Liver (tissue), 9 donors: ENCODE results near the gene ARHGAP35. TPM values are rescaled to one million over a fixed set of nuclear protein-coding genes. Genes with fewer than 3 reads are reported as not detected.
A peak's percentile ranks its signal among the peaks of the same experiment; 100 is the strongest.

ENCODE experiments used
- DNase-seq: peaks from one replicate; pipeline ENCODE4 v3.0.0-alpha.2; 2017; ENCODE audit warnings: low spot score
- H3K27ac ChIP-seq, 2 donors: one replicate each; pipeline ENCODE4 v1.7.0; 2013; ENCODE audit warnings: inconsistent platforms in 2 of 2, low read length in 2 of 2, control low read depth in 1 of 2, low read depth in 1 of 2, mild to moderate bottlenecking in 1 of 2
- H3K27me3 ChIP-seq, 4 donors: one replicate each; pipeline versions ENCODE4 v1.6.1 to v1.7.0; 2013; ENCODE audit warnings: low read length in 3 of 4, inconsistent platforms in 1 of 4, mild to moderate bottlenecking in 1 of 4, moderate library complexity in 1 of 4; ENCODE audit not compliant: control insufficient read depth in 4 of 4, insufficient read depth in 4 of 4
- H3K36me3 ChIP-seq, 4 donors: one replicate each; pipeline versions ENCODE4 v1.6.1 to v1.7.0; 2013; ENCODE audit warnings: low read length in 3 of 4, mild to moderate bottlenecking in 3 of 4, low read depth in 1 of 4, moderate library complexity in 1 of 4; ENCODE audit not compliant: control insufficient read depth in 4 of 4, insufficient read depth in 3 of 4
- H3K4me1 ChIP-seq, 4 donors: one replicate each; pipeline versions ENCODE4 v1.6.1 to v1.7.0; 2013; ENCODE audit warnings: low read length in 3 of 4, mild to moderate bottlenecking in 3 of 4, moderate library complexity in 1 of 4; ENCODE audit not compliant: control insufficient read depth in 4 of 4, insufficient read depth in 4 of 4
- H3K4me3 ChIP-seq, 3 donors: one replicate each; pipeline versions ENCODE4 v1.6.1 to v1.7.0; 2013; ENCODE audit warnings: low read length in 3 of 3, control low read depth in 1 of 3, low read depth in 1 of 3, mild to moderate bottlenecking in 1 of 3
- H3K9ac ChIP-seq, 2 donors: one replicate each; pipeline ENCODE4 v1.7.0; 2013; ENCODE audit warnings: low read length in 2 of 2, mild to moderate bottlenecking in 2 of 2, moderate library complexity in 2 of 2, control low read depth in 1 of 2, low read depth in 1 of 2
- H3K9me3 ChIP-seq, 4 donors: one replicate each; pipeline versions ENCODE4 v1.6.1 to v1.7.0; 2013; ENCODE audit warnings: low read length in 3 of 4; ENCODE audit not compliant: control insufficient read depth in 4 of 4
- ATF3 ChIP-seq: IDR thresholded peaks from 2 replicates; pipeline ENCODE4 v1.6.1; 2016; ENCODE audit warnings: antibody characterized with exemption
- CTCF ChIP-seq: fragments of 150-350 bp; IDR thresholded peaks from 2 replicates; pipeline ENCODE4 v1.5.1; 2017; ENCODE audit warnings: improper control_type of control experiment, low read depth, low read length; ENCODE audit not compliant: missing input control
- EGR1 ChIP-seq, 2 donors: IDR thresholded peaks; 2 replicates each; pipeline ENCODE4 v1.6.1; 2016 to 2018; ENCODE audit warnings: antibody characterized with exemption in 2 of 2, low read depth in 2 of 2
- FOXA2 ChIP-seq: IDR thresholded peaks from 2 replicates; pipeline ENCODE4 v1.6.1; 2016; ENCODE audit warnings: antibody characterized with exemption
- GABPA ChIP-seq, 2 donors: IDR thresholded peaks in 1 of 2; conservative IDR thresholded peaks in 1 of 2; 2 replicates each; pipeline ENCODE4 v1.6.1; 2016; ENCODE audit warnings: antibody characterized with exemption in 2 of 2, mild to moderate bottlenecking in 1 of 2, moderate library complexity in 1 of 2
- HNF4A ChIP-seq, 2 donors: conservative IDR thresholded peaks; 2 replicates each; pipeline ENCODE4 v1.6.1; 2016; ENCODE audit warnings: antibody characterized with exemption in 2 of 2, mild to moderate bottlenecking in 2 of 2
- HNF4G ChIP-seq: IDR thresholded peaks from 2 replicates; pipeline ENCODE4 v1.6.1; 2016; ENCODE audit warnings: antibody characterized with exemption
- JUND ChIP-seq, 2 donors: IDR thresholded peaks; 2 replicates each; pipeline ENCODE4 v1.6.1; 2016; ENCODE audit warnings: antibody characterized with exemption in 2 of 2
- MAX ChIP-seq: IDR thresholded peaks from 2 replicates; pipeline ENCODE4 v1.6.1; 2016; ENCODE audit warnings: antibody characterized with exemption
- NR2F2 ChIP-seq: IDR thresholded peaks from 2 replicates; pipeline ENCODE4 v1.6.1; 2016; ENCODE audit warnings: antibody characterized with exemption
- RAD21 ChIP-seq, 2 donors: IDR thresholded peaks; 2 replicates each; pipeline ENCODE4 v1.6.1; 2016; ENCODE audit warnings: antibody characterized with exemption in 2 of 2, mild to moderate bottlenecking in 2 of 2
- RXRA ChIP-seq, 2 donors: IDR thresholded peaks; 2 replicates each; pipeline ENCODE4 v1.6.1; 2017 to 2018; ENCODE audit warnings: antibody characterized with exemption in 2 of 2, mild to moderate bottlenecking in 1 of 2
- SP1 ChIP-seq: IDR thresholded peaks from 2 replicates; pipeline ENCODE4 v1.6.1; 2018; ENCODE audit warnings: antibody characterized with exemption, mild to moderate bottlenecking
- TAF1 ChIP-seq: conservative IDR thresholded peaks from 2 replicates; pipeline ENCODE4 v1.6.1; 2016; ENCODE audit warnings: antibody characterized with exemption, mild to moderate bottlenecking
- YY1 ChIP-seq: IDR thresholded peaks from 2 replicates; pipeline ENCODE4 v1.6.1; 2016; ENCODE audit warnings: antibody characterized with exemption, mild to moderate bottlenecking
- ZBTB33 ChIP-seq: IDR thresholded peaks from 2 replicates; pipeline ENCODE4 v1.6.1; 2016; ENCODE audit warnings: antibody characterized with exemption
- WGBS: extraction: QIAGEN DNeasy Blood & Tissue Kit; methylation state at CpG from one replicate; pipeline ENCODE4 v1.1.7; 2013; 5-methylcytosine and 5-hydroxymethylcytosine counted together
- polyA plus RNA-seq, 2 donors: library from polyadenylated mRNA; stranded (reverse) in 1 of 2; unstranded in 1 of 2; fragments of 200-250 nt in 1 of 2; fragments of >200 nt in 1 of 2; fragmentation: Nextera tagmentation in 1 of 2; extraction: Ambion mirVana in 1 of 2; gene quantifications; one replicate each; pipeline versions ENCODE4 v1.2.1 to v1.2.3, GENCODE V29; 2013 to 2015
- total RNA-seq, 2 donors: library from RNA; depleted of rRNA; stranded (reverse); fragments of >200 nt; gene quantifications; one replicate each; pipeline ENCODE4 v1.2.3, GENCODE V29; 2014
- donor health status: healthy.
- donor health status: healthy.
- donor health status: healthy.
- donor health status: healthy.
- donor health status: healthy.

The ARHGAP35 gene
- 10 to 100 TPM; 26.3 to 49.2 TPM for total RNA-seq
- polyA plus RNA-seq = 10 to 100 TPM; 15.5 to 17.2 TPM

- Histone ChIP-seq H3K36me3 (no peaks in the 10 kb centered on the region), H3K27me3 (no peaks in the 10 kb centered on the region), H3K9ac (peak within 1 kb of the TSS; percentile 89 to 95), H3K4me3 (peak within 1 kb of the TSS; percentile 73 to 81 (median 73)), H3K9me3 (no peaks in the 10 kb centered on the region), H3K27ac (peak within 1 kb of the TSS; percentile 99 to 100), H3K4me1 (peaks cover 15 to 65% (median 46%) of the 10 kb centered on the region in 4 donors)
- peak in 1 of 2 donors; percentile 12 for TF ChIP-seq HNF4A (conservative IDR thresholded peaks at IDR 0.05)
- no peak for TF ChIP-seq YY1
- DNase-seq = peak; percentile 82
- under 1% methylated on average over 85 of the region's 91 CpGs for WGBS
These were observed at the start of gene ARHGAP35 for GRCh38 chr19:46860846-46861690. TSS of gene ARHGAP35 (plus strand) at chr19:46860997. CDS start at chr19:46918676, 57,679 bp downstream.

GRCh38 chr19:46812977-46813838 lies 47.6 kb upstream of the ARHGAP35 start:
- 75% methylated on average over 24 of the region's 24 CpGs for WGBS
- DNase-seq = no peak

GRCh38 chr19:46813839-46814358 lies 46.9 kb upstream of the ARHGAP35 start:
- H3K9me3 ChIP-seq = no peaks in the 10 kb centered on the region
- H3K36me3 ChIP-seq = no peaks in the 10 kb centered on the region
- H3K9ac ChIP-seq = no peak overlapping the region
- DNase-seq = peak; percentile 65
- no peak overlapping the region for H3K4me3 ChIP-seq
- peak overlapping the region; percentile 10 to 57 for H3K27ac ChIP-seq
- H3K4me1 ChIP-seq = peaks cover 0 to 16% (median 5%) of the 10 kb centered on the region in 4 donors
- WGBS = 18% methylated on average over 7 of the region's 7 CpGs
- H3K27me3 ChIP-seq = no peaks in the 10 kb centered on the region
- TF ChIP-seq RXRA (IDR thresholded peaks at IDR 0.05) (peak; percentile 60 to 68), FOXA2 (no peak), YY1 (no peak), TAF1 (no peak), CTCF (no peak), GABPA (IDR thresholded peaks at IDR 0.05 in 1 of 2, conservative IDR thresholded peaks at IDR 0.05 in 1 of 2) (no peak), SP1 (peak; percentile 52), NR2F2 (peak; percentile 49), EGR1 (IDR thresholded peaks at IDR 0.05; ENCODE audit: low read depth in 2 of 2) (no peak), RAD21 (IDR thresholded peaks at IDR 0.05) (peak; percentile 15 to 32), HNF4G (no peak), JUND (IDR thresholded peaks at IDR 0.05) (no peak), ATF3 (no peak), ZBTB33 (no peak), MAX (no peak)

More at GRCh38 chr19:46812977-46813838, 47.6 kb upstream of the ARHGAP35 start:
- Histone ChIP-seq H3K9ac (no peak overlapping the region), H3K27me3 (no peaks in the 10 kb centered on the region), H3K4me1 (peaks cover 0 to 16% (median 5%) of the 10 kb centered on the region in 4 donors), H3K4me3 (no peak overlapping the region), H3K9me3 (no peaks in the 10 kb centered on the region), H3K27ac (peak overlapping the region; percentile 10 to 57), H3K36me3 (no peaks in the 10 kb centered on the region)
- TF ChIP-seq MAX = no peak
- no peak for TF ChIP-seq NR2F2
- TF ChIP-seq HNF4A (conservative IDR thresholded peaks at IDR 0.05) = no peak
- no peak for TF ChIP-seq FOXA2
- TF ChIP-seq RXRA (IDR thresholded peaks at IDR 0.05) = no peak
